Caco-2 (cell line): ENCODE measurements around the gene CLDN2. TPM values are rescaled to one million over a fixed set of nuclear protein-coding genes. Genes with fewer than 3 reads are reported as not detected.

Experiments used
- BruUV-seq: library from RNA; stranded (reverse); fragments of 400-500 nt; replicated peaks from 2 replicates; lab custom pipeline; 2021; lab: Mats Ljungman, UMichigan
- CTCF ChIA-PET: fragments of 300-600 bp; sonication (Branson Sonifier 250); formaldehyde crosslinking; loops from one replicate; lab custom pipeline; 2022; ENCODE audit warnings: antibody characterized with exemption; lab: Charles Lee
- POLR2A ChIA-PET: fragments of 300-600 bp; sonication (Branson Sonifier 250); formaldehyde crosslinking; loops from one replicate; lab custom pipeline; 2022; ENCODE audit warnings: antibody characterized with exemption; lab: Charles Lee
- DNase-seq, 2 experiments: peaks; one replicate each; pipeline versions ENCODE4 v3.0.0 to v3.0.0-alpha.2; 2020 to 2022
- H3K27me3 ChIP-seq: replicated peaks from 2 replicates; pipeline ENCODE4 v1.6.0; 2011; ENCODE audit warnings: low read length; ENCODE audit not compliant: control insufficient read depth, insufficient read depth
- H3K36me3 ChIP-seq: 2 replicates; pipeline ENCODE4 v1.5.1; 2011; ENCODE audit warnings: low read length; ENCODE audit not compliant: control insufficient read depth, insufficient read depth
- H3K4me1 ChIP-seq: fragments of 250-450 bp; sonication (Bioruptor Pico); 2 replicates; pipeline ENCODE4 v1.5.1; 2020; ENCODE audit warnings: mild to moderate bottlenecking
- H3K4me3 ChIP-seq: 2 replicates; pipeline ENCODE4 v1.5.1; 2011; ENCODE audit warnings: low read depth, mild to moderate bottlenecking, control low read depth, low read length
- H3K9me3 ChIP-seq: fragments of 250-450 bp; sonication (Bioruptor Pico); 2 replicates; pipeline ENCODE4 v1.5.1; 2020; ENCODE audit warnings: mild to moderate bottlenecking, moderate library complexity
- H3K27ac Mint-ChIP-seq: one replicate; pipeline ENCODE4 v1.8.0; 2022; ENCODE audit warnings: mixed read lengths; ENCODE audit not compliant: unreplicated experiment
- H3K27me3 Mint-ChIP-seq: one replicate; pipeline ENCODE4 v1.8.0; 2022; ENCODE audit warnings: mixed read lengths; ENCODE audit not compliant: insufficient read depth, unreplicated experiment
- H3K36me3 Mint-ChIP-seq: one replicate; pipeline ENCODE4 v1.8.0; 2022; ENCODE audit warnings: mild to moderate bottlenecking, mixed read lengths; ENCODE audit not compliant: insufficient read depth, unreplicated experiment
- H3K4me1 Mint-ChIP-seq: one replicate; pipeline ENCODE4 v1.8.0; 2022; ENCODE audit warnings: low read depth, mixed read lengths; ENCODE audit not compliant: unreplicated experiment
- H3K4me3 Mint-ChIP-seq: one replicate; pipeline ENCODE4 v1.8.0; 2022; ENCODE audit warnings: mild to moderate bottlenecking, moderate library complexity, mixed read lengths; ENCODE audit not compliant: unreplicated experiment
- H3K9me3 Mint-ChIP-seq: one replicate; pipeline ENCODE4 v1.8.0; 2022; ENCODE audit warnings: mixed read lengths; ENCODE audit not compliant: unreplicated experiment
- CTCF ChIP-seq, 2 experiments: fragments of 200-600 bp in 1 of 2; IDR thresholded peaks; 1 replicate in 1 of 2; 2 replicates in 1 of 2; pipeline versions ENCODE4 v1.5.1 to v1.8.0; 2011 to 2022; ENCODE audit warnings: antibody characterized with exemption in 1 of 2, control low read depth in 1 of 2, inconsistent platforms in 1 of 2, low read depth in 1 of 2, low read length in 1 of 2, mild to moderate bottlenecking in 1 of 2, moderate library complexity in 1 of 2; ENCODE audit not compliant: insufficient read depth in 1 of 2, severe bottlenecking in 1 of 2, unreplicated experiment in 1 of 2
- intact Hi-C: fragments of 100-400 bp; cut with micrococcal nuclease; formaldehyde crosslinking; loops from one replicate; pipeline ENCODE4 v1.10.0; 2022; ENCODE audit not compliant: unreplicated experiment
- total RNA-seq: library from RNA; stranded (reverse); gene quantifications from 2 replicates; pipeline ENCODE4 v1.2.3, GENCODE V29; 2022

The CLDN2 gene
- total RNA-seq, 1 experiment from 2014 or later, result 2.9 TPM

DNA sequence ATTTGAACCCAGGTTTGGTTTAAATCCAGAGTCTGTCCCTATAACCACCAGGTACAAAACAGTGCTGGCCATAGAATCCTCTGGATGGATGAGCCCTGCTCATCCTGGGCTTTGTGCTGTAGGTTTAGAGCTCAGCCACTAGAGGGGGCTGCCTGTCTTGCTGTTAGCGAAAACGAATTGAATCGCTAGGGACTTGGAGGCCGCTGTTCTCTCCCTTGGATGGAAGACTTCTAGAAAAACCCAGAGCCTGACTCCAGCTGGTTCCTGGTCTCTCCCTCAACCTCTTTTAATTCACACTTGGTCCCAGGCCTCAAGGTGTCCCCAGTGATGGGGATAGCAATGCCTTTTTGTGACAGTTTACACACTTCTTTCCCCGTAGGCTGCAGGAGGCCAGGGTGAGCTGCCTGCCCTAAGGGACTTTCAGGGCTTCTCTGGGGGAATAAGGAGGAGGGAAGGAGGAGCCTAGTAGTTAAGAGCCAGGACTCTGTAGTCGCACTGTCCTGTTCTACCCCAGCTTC is 25.8 kb upstream of the CLDN2 start:
- Mint-ChIP-seq H3K4me3 (no peak overlapping the region), H3K36me3 (no peaks in the 10 kb centered on the region), H3K27ac (no peak overlapping the region), H3K9me3 (no peaks in the 10 kb centered on the region), H3K27me3 (no peaks in the 10 kb centered on the region), H3K4me1 (peaks cover 13% of the 10 kb centered on the region)
- DNase-seq, result peak; percentile 72 to 73
- H3K27me3 ChIP-seq, result no peaks in the 10 kb centered on the region
- ChIA-PET CTCF (interaction anchor here (0.6 to 3.1 kb wide), 7 partner anchors 9 to 887 kb away, joined by 3 to 58 read pairs (median 7); partner anchors contain the start of gene RIPPLY1), POLR2A (no interaction called here)
- TF ChIP-seq CTCF (IDR thresholded peaks at IDR 0.05; ENCODE audit: insufficient read depth in 1 of 2, low read depth in 1 of 2, low read length in 1 of 2, severe bottlenecking in 1 of 2, unreplicated experiment in 1 of 2), result peak; percentile 78 to 80
- H3K4me3 ChIP-seq, result no peak overlapping the region
- intact Hi-C loops, result loop anchor here (1.0 to 10.0 kb wide), 3 partner anchors 61 to 180 kb away; no protein-coding TSS in a partner anchor
- H3K36me3 ChIP-seq, result no peaks in the 10 kb centered on the region
- BruUV-seq, result no TSS peak
- H3K4me1 ChIP-seq, result peaks cover 23% of the 10 kb centered on the region
- no peaks in the 10 kb centered on the region for H3K9me3 ChIP-seq

- Mint-ChIP-seq H3K9me3 (no peaks in the 10 kb centered on the region), H3K27ac (peak overlapping the region; percentile 29), H3K36me3 (no peaks in the 10 kb centered on the region), H3K4me3 (no peak overlapping the region), H3K4me1 (peaks cover 14% of the 10 kb centered on the region), H3K27me3 (no peaks in the 10 kb centered on the region)
- Histone ChIP-seq H3K27me3 (no peaks in the 10 kb centered on the region), H3K9me3 (no peaks in the 10 kb centered on the region), H3K4me1 (peaks cover 23% of the 10 kb centered on the region), H3K4me3 (no peak overlapping the region), H3K36me3 (no peaks in the 10 kb centered on the region)
- TF ChIP-seq CTCF (IDR thresholded peaks at IDR 0.05; ENCODE audit: insufficient read depth in 1 of 2, low read depth in 1 of 2, low read length in 1 of 2, severe bottlenecking in 1 of 2, unreplicated experiment in 1 of 2), result no peak
- CTCF ChIA-PET, result interaction anchor here (0.6 to 3.1 kb wide), 7 partner anchors 8 to 886 kb away, joined by 3 to 58 read pairs (median 7); partner anchors contain the start of gene RIPPLY1
- BruUV-seq, result no TSS peak
- intact Hi-C loops, result loop anchor here (1.0 to 10.0 kb wide), 3 partner anchors 60 to 180 kb away; no protein-coding TSS in a partner anchor
- POLR2A ChIA-PET, result no interaction called here
- DNase-seq, result no peak
These were observed 25.2 kb upstream of the CLDN2 start for GRCh38 chrX:106894978-106895452.

GRCh38 chrX:106897259-106897658 is 22.9 kb upstream of the CLDN2 start:
- Mint-ChIP-seq H3K36me3 (no peaks in the 10 kb centered on the region), H3K4me1 (peaks cover 14% of the 10 kb centered on the region), H3K27me3 (no peaks in the 10 kb centered on the region), H3K9me3 (no peaks in the 10 kb centered on the region), H3K27ac (no peak overlapping the region), H3K4me3 (no peak overlapping the region)
- Histone ChIP-seq H3K4me1 (peaks cover 34% of the 10 kb centered on the region), H3K36me3 (no peaks in the 10 kb centered on the region), H3K9me3 (no peaks in the 10 kb centered on the region), H3K27me3 (no peaks in the 10 kb centered on the region), H3K4me3 (no peak overlapping the region)
- ChIA-PET POLR2A (no interaction called here), CTCF (interaction anchor here (0.6 to 2.7 kb wide), 2 partner anchors 12 to 63 kb away, joined by 3 to 46 read pairs; no protein-coding TSS in a partner anchor)
- intact Hi-C loops, result loop anchor here (10.0 kb wide), 1 partner anchor 178 kb away; no protein-coding TSS in a partner anchor
- BruUV-seq, result no TSS peak
- no peak for DNase-seq
- no peak for TF ChIP-seq CTCF (IDR thresholded peaks at IDR 0.05; ENCODE audit: insufficient read depth in 1 of 2, low read depth in 1 of 2, low read length in 1 of 2, severe bottlenecking in 1 of 2, unreplicated experiment in 1 of 2)
